Upper lobe of left lung (tissue), 6 donors: ENCODE results near the gene HSP90AB1. TPM values are rescaled to one million over a fixed set of nuclear protein-coding genes. Genes with fewer than 3 reads are reported as not detected.

Source experiments
- ATAC-seq, 2 donors: fragments of 200-7000 bp; cut with Tn5 transposase; one replicate each; pipeline ENCODE4 v1.9.1; 2022; ENCODE audit warnings: mild to moderate bottlenecking in 2 of 2, moderate library complexity in 2 of 2; ENCODE audit not compliant: low FRiP score in 2 of 2
- DNase-seq, 2 donors: peaks; one replicate each; pipeline ENCODE4 v3.0.0-alpha.2; 2019 to 2020
- H3K27ac ChIP-seq, 4 donors: fragments of 200-600 bp; sonication (generic); one replicate each; pipeline ENCODE4 v1.5.1; 2016 to 2019
- H3K27me3 ChIP-seq, 4 donors: fragments of 200-600 bp; sonication (generic); one replicate each; pipeline ENCODE4 v1.5.1; 2017 to 2019
- H3K36me3 ChIP-seq, 4 donors: fragments of 200-600 bp; sonication (generic); one replicate each; pipeline ENCODE4 v1.5.1; 2016 to 2019
- H3K4me1 ChIP-seq, 4 donors: fragments of 200-600 bp; sonication (generic); one replicate each; pipeline ENCODE4 v1.5.1; 2018 to 2019
- H3K4me3 ChIP-seq, 4 donors: fragments of 200-600 bp; sonication (generic); one replicate each; pipeline ENCODE4 v1.5.1; 2017 to 2019; ENCODE audit warnings: mild to moderate bottlenecking in 2 of 4, moderate library complexity in 1 of 4
- H3K9me3 ChIP-seq, 4 donors: fragments of 200-600 bp; sonication (generic); one replicate each; pipeline ENCODE4 v1.5.1; 2018 to 2019
- CTCF ChIP-seq, 6 experiments: fragments of 450-650 bp in 4 of 6; fragments of 200-600 bp in 2 of 6; sonication (generic) in 2 of 6; IDR thresholded peaks; one replicate each; pipeline ENCODE4 v1.5.1; 2016 to 2019; ENCODE audit warnings: antibody characterized with exemption in 6 of 6
- EP300 ChIP-seq, 4 donors: sonication (generic); formaldehyde crosslinking; IDR thresholded peaks; one replicate each; pipeline ENCODE4 v1.5.1; 2017; ENCODE audit warnings: antibody characterized with exemption in 4 of 4, control low read depth in 2 of 4
- POLR2A ChIP-seq, 4 donors: fragments of 450-650 bp; IDR thresholded peaks; one replicate each; pipeline ENCODE4 v1.5.1; 2016 to 2017; ENCODE audit warnings: antibody characterized with exemption in 4 of 4, mild to moderate bottlenecking in 2 of 4
- POLR2AphosphoS5 ChIP-seq, 2 donors: sonication (generic); formaldehyde crosslinking; IDR thresholded peaks; one replicate each; pipeline ENCODE4 v1.5.1; 2017; ENCODE audit warnings: antibody characterized with exemption in 2 of 2
- WGBS, 2 donors: methylation state at CpG; one replicate each; pipeline ENCODE4 v1.1.5; 2017 to 2018; 5-methylcytosine and 5-hydroxymethylcytosine counted together
- total RNA-seq, 6 donors: library from RNA; depleted of rRNA in 4 of 6; stranded (reverse); fragments of >200 nt in 4 of 6; gene quantifications; one replicate each; pipeline versions ENCODE4 v1.1.0 to v1.2.1, GENCODE V29; 2016 to 2021
- donor health status: DM: no; HTN: no; CAD: no; lungs with moderate emphysema.
- donor health status: DM: no; HTN: yes; CAD: no; lungs with severe emphysema.

The HSP90AB1 gene
- total RNA-seq, 6 donors from 2014 or later = 175 to 656 (median 471) TPM

- H3K36me3 ChIP-seq = peaks cover 0 to 5% (median 3%) of the 10 kb centered on the region in 4 donors
- ATAC-seq (no peak), DNase-seq (no peak)
- no peak overlapping the region for H3K4me3 ChIP-seq
- peaks cover 0 to 15% (median 9%) of the 10 kb centered on the region in 4 donors for H3K27me3 ChIP-seq
- H3K4me1 ChIP-seq = peaks cover 36 to 46% (median 40%) of the 10 kb centered on the region in 4 donors
- no peak overlapping the region for H3K27ac ChIP-seq
- WGBS, 2 donors = 80 to 82% methylated on average over 3 of the region's 3 CpGs
- TF ChIP-seq POLR2A (IDR thresholded peaks at IDR 0.05) = no peak
- TF ChIP-seq POLR2AphosphoS5 (IDR thresholded peaks at IDR 0.05) = no peak
- TF ChIP-seq EP300 (IDR thresholded peaks at IDR 0.05) = no peak
- TF ChIP-seq CTCF (IDR thresholded peaks at IDR 0.05) = no peak
- H3K9me3 ChIP-seq = no peaks in the 10 kb centered on the region
These were observed 19.4 kb downstream of the HSP90AB1 start for GRCh38 chr6:44266347-44266746.

- H3K9me3 ChIP-seq = no peaks in the 10 kb centered on the region
- H3K4me1 ChIP-seq = peaks cover 33 to 43% (median 38%) of the 10 kb centered on the region in 4 donors
- H3K27me3 ChIP-seq = peaks cover 0 to 23% (median 12%) of the 10 kb centered on the region in 4 donors
- WGBS, 2 donors = 71 to 80% methylated on average over 10 of the region's 10 CpGs
- DNase-seq = no peak
- no peak overlapping the region for H3K27ac ChIP-seq
- ATAC-seq = no peak
- H3K36me3 ChIP-seq = no peaks in the 10 kb centered on the region
- H3K4me3 ChIP-seq = no peak overlapping the region
- TF ChIP-seq POLR2AphosphoS5 (IDR thresholded peaks at IDR 0.05) = no peak
These were observed 20.4 kb downstream of the HSP90AB1 start for GRCh38 chr6:44267252-44267651.

- Histone ChIP-seq H3K4me3 (no peak overlapping the region), H3K9me3 (no peaks in the 10 kb centered on the region), H3K36me3 (no peaks in the 10 kb centered on the region), H3K27ac (no peak overlapping the region), H3K27me3 (peaks cover 0 to 30% (median 15%) of the 10 kb centered on the region in 4 donors), H3K4me1 (peaks cover 24 to 33% (median 29%) of the 10 kb centered on the region in 4 donors)
- WGBS, 2 donors = 24 to 26% methylated on average over 5 of the region's 5 CpGs
- DNase-seq (peak in 1 of 2 donors; percentile 68), ATAC-seq (peak in 1 of 2 donors; percentile 30)
- TF ChIP-seq CTCF (IDR thresholded peaks at IDR 0.05) (peak; percentile 65 to 92 (median 82)), EP300 (IDR thresholded peaks at IDR 0.05) (no peak), POLR2A (IDR thresholded peaks at IDR 0.05) (no peak)
These were observed 21.3 kb downstream of the HSP90AB1 start for GRCh38 chr6:44268095-44268628.

GRCh38 chr6:44269178-44269920 is 22.4 kb downstream of the HSP90AB1 start:
- Histone ChIP-seq H3K27ac (no peak overlapping the region), H3K9me3 (no peaks in the 10 kb centered on the region), H3K4me1 (peaks cover 12 to 22% (median 17%) of the 10 kb centered on the region in 4 donors), H3K36me3 (no peaks in the 10 kb centered on the region), H3K27me3 (peaks cover 0 to 30% (median 17%) of the 10 kb centered on the region in 4 donors), H3K4me3 (no peak overlapping the region)
- TF ChIP-seq POLR2AphosphoS5 (IDR thresholded peaks at IDR 0.05) (no peak), EP300 (IDR thresholded peaks at IDR 0.05) (no peak), POLR2A (IDR thresholded peaks at IDR 0.05) (no peak)
- DNase-seq (no peak), ATAC-seq (no peak)
- WGBS, 2 donors = 81 to 85% methylated on average over 1 of the region's 1 CpG

- DNase-seq (peak in 1 of 2 donors; percentile 83), ATAC-seq (no peak)
- H3K27me3 ChIP-seq = peaks cover 0 to 30% (median 17%) of the 10 kb centered on the region in 4 donors
- no peaks in the 10 kb centered on the region for H3K36me3 ChIP-seq
- H3K9me3 ChIP-seq = no peaks in the 10 kb centered on the region
- peaks cover 5 to 15% (median 12%) of the 10 kb centered on the region in 4 donors for H3K4me1 ChIP-seq
- no peak for TF ChIP-seq EP300 (IDR thresholded peaks at IDR 0.05)
- TF ChIP-seq CTCF (IDR thresholded peaks at IDR 0.05) = no peak
- no peak for TF ChIP-seq POLR2AphosphoS5 (IDR thresholded peaks at IDR 0.05)
- no peak for TF ChIP-seq POLR2A (IDR thresholded peaks at IDR 0.05)
- WGBS, 2 donors = 34 to 42% methylated on average over 8 to 9 of the region's 29 CpGs
- H3K4me3 ChIP-seq = peak within 1 kb of the TSS in 3 of 4 donors; percentile 35 to 47 (median 44)
- H3K27ac ChIP-seq = no peak within 1 kb of the TSS
These were observed 23.1 kb downstream of the HSP90AB1 start, which contains the start of gene TMEM151B for GRCh38 chr6:44269921-44270525. TSS of gene TMEM151B (plus strand) at chr6:44270450. CDS start at chr6:44270743, 293 bp downstream.
